Spinal cord (tissue), 10 donors: Measurements from ENCODE around the gene ARHGAP10. TPM values are rescaled to one million over a fixed set of nuclear protein-coding genes. Genes with fewer than 3 reads are reported as not detected.

ENCODE experiments used
- DNase-seq, 6 donors: peaks; one replicate each; pipeline versions ENCODE4 v3.0.0 to v3.0.0-alpha.2; 2013 to 2015; ENCODE audit warnings: low spot score in 6 of 6, low read depth in 4 of 6
- H3K27ac ChIP-seq: one replicate; pipeline ENCODE4 v1.5.1; 2013; ENCODE audit warnings: low read depth, low read length, control low read depth
- H3K27me3 ChIP-seq: one replicate; pipeline ENCODE4 v1.6.1; 2013; ENCODE audit warnings: low read length; ENCODE audit not compliant: control insufficient read depth, insufficient read depth
- H3K36me3 ChIP-seq: one replicate; pipeline ENCODE4 v1.6.1; 2013; ENCODE audit warnings: low read length; ENCODE audit not compliant: control insufficient read depth, insufficient read depth
- H3K4me1 ChIP-seq: one replicate; pipeline ENCODE4 v1.6.1; 2013; ENCODE audit warnings: low read length; ENCODE audit not compliant: control insufficient read depth, insufficient read depth
- H3K4me3 ChIP-seq: one replicate; pipeline ENCODE4 v1.5.1; 2013; ENCODE audit warnings: low read depth, low read length, control low read depth
- H3K9me3 ChIP-seq: one replicate; pipeline ENCODE4 v1.6.1; 2013; ENCODE audit warnings: low read length; ENCODE audit not compliant: control insufficient read depth, insufficient read depth
- WGBS: methylation state at CpG from one replicate; pipeline ENCODE4 v1.1.5; 2013; ENCODE audit warnings: missing lambda C conversion rate; ENCODE audit not compliant: insufficient coverage; 5-methylcytosine and 5-hydroxymethylcytosine counted together
- polyA plus RNA-seq, 2 donors: library from polyadenylated mRNA; unstranded; fragments of 120-200 nt; gene quantifications; one replicate each; pipeline ENCODE4 v1.2.1, GENCODE V29; 2013; ENCODE audit not compliant: insufficient read length in 2 of 2
- total RNA-seq, 2 donors: library from RNA; depleted of rRNA in 1 of 2; stranded (reverse); fragments of 120-200 nt in 1 of 2; fragments of >200 nt in 1 of 2; gene quantifications; one replicate each; pipeline versions ENCODE4 v1.2.3 to v1.2.4, GENCODE V29; 2013 to 2014
- donor health status: healthy.

Gene ARHGAP10
- total and polyA plus RNA-seq, 4 donors, result 6.4 to 27.8 (median 17.4) TPM

- Histone ChIP-seq H3K27ac (no peak overlapping the region), H3K4me1 (no peaks in the 10 kb centered on the region), H3K36me3 (no peaks in the 10 kb centered on the region), H3K27me3 (no peaks in the 10 kb centered on the region), H3K4me3 (no peak overlapping the region), H3K9me3 (no peaks in the 10 kb centered on the region)
- WGBS, result 79% methylated on average over 4 of the region's 5 CpGs
- no peak for DNase-seq
Observed at GRCh38 chr4:147747787-147748454, 16.0 kb downstream of the ARHGAP10 start.

GRCh38 chr4:147749811-147750321 lies 18.0 kb downstream of the ARHGAP10 start:
- no peaks in the 10 kb centered on the region for H3K4me1 ChIP-seq
- DNase-seq, result peak in 2 of 6 donors; percentile 40 to 45

GRCh38 chr4:147753047-147753446 lies 21.2 kb downstream of the ARHGAP10 start:
- 100% methylated on average over 1 of the region's 4 CpGs for WGBS
- DNase-seq, result no peak
- Histone ChIP-seq H3K27me3 (no peaks in the 10 kb centered on the region), H3K9me3 (no peaks in the 10 kb centered on the region), H3K4me3 (no peak overlapping the region), H3K36me3 (no peaks in the 10 kb centered on the region), H3K27ac (no peak overlapping the region), H3K4me1 (peaks cover 2% of the 10 kb centered on the region)

More at GRCh38 chr4:147749811-147750321, 18.0 kb downstream of the ARHGAP10 start:
- H3K4me3 ChIP-seq, result no peak overlapping the region
- 34% methylated on average over 2 of the region's 3 CpGs for WGBS
- no peaks in the 10 kb centered on the region for H3K9me3 ChIP-seq
- H3K27me3 ChIP-seq, result no peaks in the 10 kb centered on the region
- H3K27ac ChIP-seq, result no peak overlapping the region
- no peaks in the 10 kb centered on the region for H3K36me3 ChIP-seq

- H3K4me1 ChIP-seq, result peaks cover 2% of the 10 kb centered on the region
- WGBS, result 42% methylated on average over 2 of the region's 3 CpGs
- peak in 1 of 6 donors; percentile 17 for DNase-seq
- no peak overlapping the region for H3K27ac ChIP-seq
- no peaks in the 10 kb centered on the region for H3K27me3 ChIP-seq
- no peaks in the 10 kb centered on the region for H3K36me3 ChIP-seq
- H3K9me3 ChIP-seq, result no peaks in the 10 kb centered on the region
- H3K4me3 ChIP-seq, result no peak overlapping the region
Observed at GRCh38 chr4:147754037-147754445, 22.2 kb downstream of the ARHGAP10 start.

- Histone ChIP-seq H3K9me3 (no peaks in the 10 kb centered on the region), H3K27ac (no peak overlapping the region), H3K27me3 (no peaks in the 10 kb centered on the region), H3K4me1 (peaks cover 4% of the 10 kb centered on the region), H3K4me3 (no peak overlapping the region), H3K36me3 (no peaks in the 10 kb centered on the region)
- 88% methylated on average over 1 of the region's 3 CpGs for WGBS
- no peak for DNase-seq
Observed at GRCh38 chr4:147755561-147756295, 23.8 kb downstream of the ARHGAP10 start.

GRCh38 chr4:147756417-147756816 lies 24.5 kb downstream of the ARHGAP10 start:
- Histone ChIP-seq H3K27ac (no peak overlapping the region), H3K4me1 (peaks cover 5% of the 10 kb centered on the region)
- no CpG with 5 or more reads among the region's 1 CpG for WGBS

GRCh38 chr4:147760176-147760575 lies 28.3 kb downstream of the ARHGAP10 start:
- peaks cover 5% of the 10 kb centered on the region for H3K4me1 ChIP-seq

More at GRCh38 chr4:147756417-147756816, 24.5 kb downstream of the ARHGAP10 start:
- no peak for DNase-seq
- H3K36me3 ChIP-seq, result no peaks in the 10 kb centered on the region
- no peak overlapping the region for H3K4me3 ChIP-seq
- H3K27me3 ChIP-seq, result no peaks in the 10 kb centered on the region
- H3K9me3 ChIP-seq, result no peaks in the 10 kb centered on the region

GRCh38 chr4:147760695-147761094 lies 28.8 kb downstream of the ARHGAP10 start:
- H3K27me3 ChIP-seq, result no peaks in the 10 kb centered on the region
- H3K4me3 ChIP-seq, result no peak overlapping the region
- DNase-seq, result peak in 5 of 6 donors; percentile 21 to 79 (median 47)
- H3K36me3 ChIP-seq, result no peaks in the 10 kb centered on the region
- H3K4me1 ChIP-seq, result peaks cover 3% of the 10 kb centered on the region
- no peaks in the 10 kb centered on the region for H3K9me3 ChIP-seq
- no peak overlapping the region for H3K27ac ChIP-seq
- 8% methylated on average over 1 of the region's 1 CpG for WGBS

More at GRCh38 chr4:147760176-147760575, 28.3 kb downstream of the ARHGAP10 start:
- Histone ChIP-seq H3K4me3 (no peak overlapping the region), H3K27ac (no peak overlapping the region), H3K27me3 (no peaks in the 10 kb centered on the region), H3K9me3 (no peaks in the 10 kb centered on the region), H3K36me3 (no peaks in the 10 kb centered on the region)
- DNase-seq, result no peak
- 90% methylated on average over 4 of the region's 6 CpGs for WGBS

GRCh38 chr4:147761218-147761883 lies 29.5 kb downstream of the ARHGAP10 start:
- DNase-seq, result no peak
- Histone ChIP-seq H3K27ac (no peak overlapping the region), H3K27me3 (no peaks in the 10 kb centered on the region), H3K9me3 (no peaks in the 10 kb centered on the region), H3K36me3 (no peaks in the 10 kb centered on the region), H3K4me3 (no peak overlapping the region), H3K4me1 (peaks cover 3% of the 10 kb centered on the region)
- WGBS, result no CpG with 5 or more reads among the region's 7 CpGs
